Kidney (tissue), 14 donors: ENCODE measurements around the gene IKZF2. TPM values are rescaled to one million over a fixed set of nuclear protein-coding genes. Genes with fewer than 3 reads are reported as not detected.

Source experiments
- DNase-seq, 5 donors: peaks; one replicate each; pipeline ENCODE4 v3.0.0-alpha.2; 2013 to 2020
- FAIRE-seq: peaks from 2 replicates; lab custom pipeline; 2012; peaks lifted over from hg19 to GRCh38; lab: Jason Lieb, UNC
- H3K27ac ChIP-seq, 2 donors: one replicate each; pipeline ENCODE4 v1.7.0; 2013; ENCODE audit warnings: low read depth in 2 of 2, low read length in 2 of 2, inconsistent platforms in 1 of 2
- H3K27me3 ChIP-seq: one replicate; pipeline ENCODE4 v1.7.1; 2013; ENCODE audit warnings: low read length, inconsistent platforms; ENCODE audit not compliant: control insufficient read depth, insufficient read depth
- H3K36me3 ChIP-seq, 3 donors: one replicate each; pipeline versions ENCODE4 v1.7.0 to v1.7.1; 2013; ENCODE audit warnings: low read length in 3 of 3, control low read depth in 1 of 3, inconsistent platforms in 1 of 3; ENCODE audit not compliant: insufficient read depth in 3 of 3, control insufficient read depth in 2 of 3
- H3K4me1 ChIP-seq, 3 donors: one replicate each; pipeline versions ENCODE4 v1.7.0 to v1.7.1; 2013; ENCODE audit warnings: low read length in 3 of 3, inconsistent platforms in 1 of 3, low read depth in 1 of 3; ENCODE audit not compliant: control insufficient read depth in 2 of 3, insufficient read depth in 2 of 3
- H3K4me3 ChIP-seq, 3 donors: one replicate each; pipeline versions ENCODE4 v1.7.0 to v1.8.1; 2013; ENCODE audit warnings: low read length in 3 of 3, control low read depth in 1 of 3, inconsistent platforms in 1 of 3
- H3K9ac ChIP-seq, 3 donors: one replicate each; pipeline versions ENCODE4 v1.7.0 to v1.7.1; 2013; ENCODE audit warnings: low read length in 3 of 3, control low read depth in 1 of 3, inconsistent platforms in 1 of 3
- H3K9me3 ChIP-seq, 3 donors: one replicate each; pipeline versions ENCODE4 v1.7.0 to v1.7.1; 2013; ENCODE audit warnings: low read length in 3 of 3, control low read depth in 1 of 3, inconsistent platforms in 1 of 3; ENCODE audit not compliant: control insufficient read depth in 2 of 3, insufficient read depth in 1 of 3
- CTCF ChIP-seq: IDR thresholded peaks from 3 replicates; pipeline ENCODE4 v1.5.1; 2012; ENCODE audit warnings: mild to moderate bottlenecking, moderate library complexity, borderline replicate concordance; ENCODE audit not compliant: insufficient read depth; ENCODE audit errors: extremely low read depth
- intact Hi-C: fragments of 100-400 bp; cut with DNase I; formaldehyde crosslinking; loops from one replicate; pipeline ENCODE4 v1.11.1; 2022
- polyA plus RNA-seq: library from polyadenylated mRNA; stranded (reverse); fragments of 350-450 nt; fragmentation: Illumina TruSeq; extraction: RNeasy Lipid Tissue Mini Kit (QIAGEN cat#74804); gene quantifications from one replicate; pipeline ENCODE4 v1.2.3, GENCODE V29; 2014; ENCODE audit warnings: low read depth, low replicate concordance; ENCODE audit not compliant: insufficient read depth
- total RNA-seq: library from RNA; stranded (reverse); fragmentation: NEBNext Ultra II Directional; extraction: Animal tissue kit (Norgen Biotek cat#: 25700); gene quantifications from one replicate; pipeline ENCODE4 v1.2.1, GENCODE V29; 2021
- donor health status: control.
- donor health status: control.
- donor health status: control.
- donor health status: control.
- donor health status: control.
- donor health status: DM: yes; HTN: yes; CAD: no.
- donor health status: Normal renal cell carcinoma (clear cell type).

Gene IKZF2
- total and polyA plus RNA-seq, 2 donors from 2014 or later, result 0.75 to 12.4 TPM

DNA sequence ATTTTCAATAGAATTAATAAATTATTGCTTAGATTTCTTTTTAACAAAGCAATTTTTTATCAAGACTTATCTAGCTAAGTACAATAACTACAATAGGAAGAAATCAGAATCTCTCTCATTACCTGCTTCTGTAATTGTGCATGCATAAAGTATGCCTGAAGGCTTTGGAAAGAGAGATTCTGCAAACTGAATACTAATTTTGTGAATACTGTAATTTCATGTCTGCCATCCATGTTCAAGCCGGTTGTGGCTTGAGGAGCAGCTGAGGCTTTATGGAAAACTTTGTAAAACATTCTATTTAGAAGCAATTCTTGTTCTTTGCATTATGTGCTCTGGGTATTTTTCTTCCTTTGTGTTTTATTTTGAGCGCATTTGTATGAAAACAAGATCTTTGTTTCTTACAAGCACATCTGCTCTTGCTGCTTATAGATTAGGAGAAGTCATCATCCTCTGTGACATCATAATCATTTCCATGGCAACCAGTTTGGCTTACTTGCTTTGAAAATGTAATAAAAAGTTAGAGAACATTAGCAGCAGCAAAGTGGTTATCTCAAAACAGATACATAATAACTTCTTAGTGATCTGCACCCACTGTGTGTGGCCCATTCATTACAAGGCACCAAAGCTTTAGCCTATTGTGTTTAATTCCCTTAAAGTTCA lies 16.0 kb upstream of the IKZF2 start:
- no peak for FAIRE-seq

DNA sequence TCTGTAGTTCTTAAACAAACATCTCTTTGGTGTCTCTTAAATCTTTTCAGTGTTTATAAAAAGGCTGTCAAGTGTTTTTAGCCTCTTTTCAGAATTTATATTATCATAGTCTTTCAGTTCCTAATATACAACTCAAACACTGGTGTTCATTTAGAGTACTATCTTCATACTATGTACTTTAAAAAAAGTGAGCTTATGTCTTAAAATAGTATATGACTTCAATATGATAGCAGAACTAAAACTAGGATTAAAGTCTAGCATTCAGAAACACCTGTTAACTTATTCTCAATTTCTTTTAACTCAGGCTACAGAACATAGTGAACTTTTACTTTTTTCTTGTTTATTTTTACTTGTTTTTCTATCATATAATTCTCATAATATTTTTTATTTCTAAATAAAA lies 14.7 kb upstream of the IKZF2 start:
- H3K36me3 ChIP-seq, result no peaks in the 10 kb centered on the region
- no peaks in the 10 kb centered on the region for H3K9me3 ChIP-seq
- no peak overlapping the region for H3K9ac ChIP-seq
- H3K27me3 ChIP-seq, result no peaks in the 10 kb centered on the region
- H3K27ac ChIP-seq, result no peak overlapping the region
- DNase-seq (no peak), FAIRE-seq (peak; percentile 69)
- H3K4me1 ChIP-seq, result no peaks in the 10 kb centered on the region
- no peak overlapping the region for H3K4me3 ChIP-seq
- intact Hi-C loops, result no loop called here
- TF ChIP-seq CTCF, result no peak

More for the DNA sequence above, 16.0 kb upstream of the IKZF2 start:
- Histone ChIP-seq H3K27me3 (no peaks in the 10 kb centered on the region), H3K4me3 (no peak overlapping the region), H3K4me1 (no peaks in the 10 kb centered on the region), H3K9me3 (no peaks in the 10 kb centered on the region), H3K27ac (no peak overlapping the region), H3K36me3 (no peaks in the 10 kb centered on the region), H3K9ac (no peak overlapping the region)
- no peak for DNase-seq
- TF ChIP-seq CTCF, result no peak
- intact Hi-C loops, result no loop called here

DNA sequence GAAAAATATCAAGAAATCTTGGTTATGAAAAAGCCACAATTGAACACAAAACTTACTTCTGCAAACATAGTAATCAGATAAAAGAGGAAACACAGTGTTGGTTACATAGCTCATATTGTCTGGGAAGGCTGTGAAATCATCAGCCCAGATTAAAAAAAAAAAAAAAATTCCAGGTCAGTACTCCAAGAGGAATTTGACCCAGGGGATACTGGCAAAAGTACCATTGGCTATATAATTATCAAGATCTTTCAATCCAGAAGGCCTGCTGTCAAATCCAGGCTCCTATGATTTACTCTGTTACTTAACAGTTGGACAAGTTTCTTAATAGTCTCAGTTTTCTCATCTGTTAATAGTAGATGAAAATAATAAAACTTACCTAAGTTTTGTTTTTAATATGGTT lies 12.9 kb upstream of the IKZF2 start:
- no peak for FAIRE-seq
- H3K4me1 ChIP-seq, result no peaks in the 10 kb centered on the region
- no peak overlapping the region for H3K9ac ChIP-seq
- no peak for DNase-seq
- H3K9me3 ChIP-seq, result no peaks in the 10 kb centered on the region
- no peak overlapping the region for H3K27ac ChIP-seq
- H3K4me3 ChIP-seq, result no peak overlapping the region
- intact Hi-C loops, result no loop called here
- no peaks in the 10 kb centered on the region for H3K27me3 ChIP-seq
- TF ChIP-seq CTCF, result no peak
- no peaks in the 10 kb centered on the region for H3K36me3 ChIP-seq

DNA sequence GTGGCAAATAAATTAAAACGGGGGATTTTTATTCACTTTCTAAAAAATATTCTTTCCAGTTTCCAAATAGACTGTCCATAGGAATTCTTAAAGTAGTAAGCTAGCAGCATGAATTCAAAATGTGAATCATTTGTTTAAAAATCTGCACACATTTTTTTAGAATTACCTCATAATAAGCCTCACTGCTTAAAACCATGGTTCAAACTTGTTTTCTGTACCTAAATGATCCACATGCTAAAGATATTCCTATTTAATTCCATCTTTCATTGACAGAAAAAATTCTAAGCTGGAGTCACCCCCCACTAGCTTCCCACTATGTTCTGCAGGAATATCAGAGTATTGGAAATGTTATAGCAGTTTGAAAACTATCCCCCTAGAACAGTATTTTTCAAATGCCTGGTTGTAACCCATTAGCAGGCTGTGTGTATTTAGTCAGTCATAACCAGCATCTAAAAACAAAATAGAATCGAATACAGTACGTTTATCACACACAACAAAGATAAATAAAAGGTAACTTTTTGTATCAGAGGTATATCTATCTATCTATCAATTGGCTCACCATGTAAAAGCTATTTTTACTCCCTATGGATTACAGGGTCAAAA lies 11.2 kb upstream of the IKZF2 start:
- no peaks in the 10 kb centered on the region for H3K4me1 ChIP-seq
- no peak for TF ChIP-seq CTCF
- H3K27ac ChIP-seq, result no peak overlapping the region
- H3K9ac ChIP-seq, result no peak overlapping the region
- H3K27me3 ChIP-seq, result no peaks in the 10 kb centered on the region
- H3K36me3 ChIP-seq, result no peaks in the 10 kb centered on the region
- DNase-seq, result no peak
- intact Hi-C loops, result no loop called here
- no peak for FAIRE-seq
- H3K4me3 ChIP-seq, result no peak overlapping the region
- H3K9me3 ChIP-seq, result no peaks in the 10 kb centered on the region
